Measurements from ENCODE around the gene LEP. TPM values are rescaled to one million over a fixed set of nuclear protein-coding genes. Genes with fewer than 3 reads are reported as not detected.

Gene LEP
- total RNA-seq, 1 donor from 2014 or later, result not detected

DNA sequence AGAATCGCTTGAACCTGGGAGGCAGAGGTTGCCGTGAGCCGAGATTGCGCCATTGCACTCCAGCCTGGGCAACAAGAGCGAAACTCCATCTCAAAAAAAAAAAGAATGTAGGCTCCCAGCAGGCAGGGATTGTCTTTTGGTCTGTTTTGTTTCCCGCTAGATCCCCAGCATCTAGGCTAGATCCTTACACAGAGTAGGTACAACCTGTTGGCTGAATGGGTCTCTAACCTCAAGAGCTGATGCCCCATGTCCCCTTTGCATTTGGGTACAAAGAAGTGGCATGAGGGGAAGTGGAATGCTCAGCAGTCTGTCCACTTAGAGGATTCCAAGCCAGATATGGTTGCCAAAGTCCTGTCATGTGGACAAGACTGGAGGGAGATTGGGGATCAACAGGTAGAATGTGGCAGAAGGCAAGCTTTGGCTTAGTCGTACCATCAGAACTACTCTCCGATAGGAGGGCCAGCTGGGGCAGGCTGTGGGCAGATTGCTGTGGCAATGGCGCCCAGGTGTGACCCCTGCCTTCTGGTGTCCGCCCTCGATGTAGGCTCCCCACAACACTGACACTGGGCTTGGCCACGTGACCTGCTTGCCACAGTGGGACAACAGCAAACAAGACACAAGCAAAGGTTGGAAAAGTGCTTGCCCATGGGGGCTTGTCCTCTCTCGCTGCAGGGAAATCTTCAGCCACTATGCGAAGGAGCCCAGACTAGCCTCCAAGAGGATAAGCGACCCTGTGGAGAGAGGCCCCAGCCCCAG, 21.4 kb downstream of the LEP start:
- Mint-ChIP-seq H3K4me3 (ENCODE audit: low read depth) (no peak overlapping the region), H3K27me3 (ENCODE audit: low read depth) (peaks cover 6% of the 10 kb centered on the region), H3K27ac (no peak overlapping the region), H3K9me3 (no peaks in the 10 kb centered on the region), H3K4me1 (ENCODE audit: low read depth) (no peaks in the 10 kb centered on the region), H3K36me3 (ENCODE audit: low read depth) (no peaks in the 10 kb centered on the region)
- DNase-seq (ENCODE audit: low spot score), result no peak
- intact Hi-C loops (cut with micrococcal nuclease), result no loop called here

DNA sequence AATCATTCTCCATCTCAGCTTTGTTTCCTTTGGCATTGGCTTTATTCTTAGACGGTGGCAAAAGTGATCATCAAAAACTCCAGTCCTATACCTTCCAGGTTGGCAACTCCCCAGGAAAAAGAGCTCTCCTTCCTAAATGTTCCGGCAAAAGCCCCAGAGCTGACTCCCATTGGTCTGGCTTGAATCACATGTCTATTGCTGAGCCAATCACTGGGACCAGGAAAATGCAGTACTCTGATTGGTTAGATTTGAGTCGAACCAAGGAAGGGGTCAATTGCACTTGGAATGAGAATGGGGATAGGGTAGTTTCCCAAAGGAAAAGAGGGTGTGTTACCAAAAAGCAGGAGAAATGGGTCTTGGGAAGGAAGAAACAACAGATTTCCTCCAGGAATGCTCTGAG, 22.3 kb downstream of the LEP start:
- no peaks in the 10 kb centered on the region for H3K9me3 Mint-ChIP-seq
- H3K27me3 Mint-ChIP-seq (ENCODE audit: low read depth), result peaks cover 4% of the 10 kb centered on the region
- DNase-seq (ENCODE audit: low spot score), result no peak
- no peak overlapping the region for H3K27ac Mint-ChIP-seq
- intact Hi-C loops (cut with micrococcal nuclease), result no loop called here
- no peaks in the 10 kb centered on the region for H3K36me3 Mint-ChIP-seq (ENCODE audit: low read depth)
- no peak overlapping the region for H3K4me3 Mint-ChIP-seq (ENCODE audit: low read depth)
- no peaks in the 10 kb centered on the region for H3K4me1 Mint-ChIP-seq (ENCODE audit: low read depth)

DNA sequence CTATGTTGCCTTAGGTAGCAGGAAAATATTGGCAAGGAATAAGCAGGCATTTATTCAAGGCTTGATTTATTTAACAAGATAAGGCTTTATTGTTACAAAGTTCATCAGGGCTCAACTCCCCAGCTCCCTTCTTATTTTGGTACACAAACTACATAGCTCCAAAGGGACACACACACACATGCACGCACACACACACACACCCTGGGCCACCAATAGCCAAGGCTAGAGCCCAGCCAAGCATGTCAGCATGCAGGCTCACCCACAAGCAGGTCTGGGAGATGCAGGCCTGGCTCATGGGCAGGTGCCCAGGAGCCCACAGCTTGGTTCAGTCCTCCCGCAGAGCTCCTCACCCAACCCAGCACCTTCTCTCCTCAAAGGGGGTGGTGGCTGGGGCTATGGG, 23.4 kb downstream of the LEP start:
- intact Hi-C loops (cut with micrococcal nuclease), result no loop called here
- no peak overlapping the region for H3K4me3 Mint-ChIP-seq (ENCODE audit: low read depth)
- H3K9me3 Mint-ChIP-seq, result no peaks in the 10 kb centered on the region
- H3K27me3 Mint-ChIP-seq (ENCODE audit: low read depth), result peaks cover 7% of the 10 kb centered on the region
- H3K36me3 Mint-ChIP-seq (ENCODE audit: low read depth), result no peaks in the 10 kb centered on the region
- DNase-seq (ENCODE audit: low spot score), result no peak
- H3K27ac Mint-ChIP-seq, result no peak overlapping the region
- no peaks in the 10 kb centered on the region for H3K4me1 Mint-ChIP-seq (ENCODE audit: low read depth)

DNA sequence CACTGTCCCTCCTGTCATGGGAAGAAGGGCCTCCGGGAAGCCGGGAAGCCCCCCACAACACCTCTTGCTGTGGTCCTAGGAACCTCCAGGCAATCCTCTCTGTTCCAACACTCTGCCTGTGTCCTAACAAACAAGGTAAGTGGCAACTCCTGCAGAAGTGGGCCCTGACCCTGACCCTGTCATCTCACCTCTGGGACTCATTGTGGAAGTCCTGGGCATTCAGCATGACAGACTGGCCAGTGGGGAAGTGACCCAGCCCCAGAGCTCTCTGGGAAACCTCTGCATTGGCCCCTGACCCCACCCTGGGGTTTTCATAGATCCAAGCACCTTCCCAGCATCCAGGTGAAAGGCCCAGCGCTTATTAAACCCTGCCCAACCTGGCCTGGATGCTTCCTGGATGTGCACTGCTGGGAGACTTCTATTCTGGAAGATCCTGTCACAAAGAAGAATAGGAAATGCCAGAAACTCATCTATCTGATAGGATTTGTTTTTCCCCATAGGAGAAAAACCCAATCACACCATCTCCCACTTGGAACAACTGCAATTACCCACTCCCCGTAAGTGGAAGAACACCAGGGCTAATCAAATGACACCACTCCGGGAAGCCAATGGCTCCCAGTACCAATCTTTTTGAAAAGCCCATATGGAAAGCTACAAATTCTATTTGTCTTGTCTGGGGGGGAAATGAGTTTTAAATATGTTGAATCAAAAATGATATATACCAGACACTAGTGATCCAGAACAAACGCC, 24.3 kb downstream of the LEP start:
- H3K36me3 Mint-ChIP-seq (ENCODE audit: low read depth), result no peaks in the 10 kb centered on the region
- intact Hi-C loops (cut with micrococcal nuclease), result no loop called here
- no peaks in the 10 kb centered on the region for H3K4me1 Mint-ChIP-seq (ENCODE audit: low read depth)
- no peak overlapping the region for H3K27ac Mint-ChIP-seq
- H3K27me3 Mint-ChIP-seq (ENCODE audit: low read depth), result peaks cover 12% of the 10 kb centered on the region
- no peaks in the 10 kb centered on the region for H3K9me3 Mint-ChIP-seq
- DNase-seq (ENCODE audit: low spot score), result no peak
- H3K4me3 Mint-ChIP-seq (ENCODE audit: low read depth), result no peak overlapping the region

DNA sequence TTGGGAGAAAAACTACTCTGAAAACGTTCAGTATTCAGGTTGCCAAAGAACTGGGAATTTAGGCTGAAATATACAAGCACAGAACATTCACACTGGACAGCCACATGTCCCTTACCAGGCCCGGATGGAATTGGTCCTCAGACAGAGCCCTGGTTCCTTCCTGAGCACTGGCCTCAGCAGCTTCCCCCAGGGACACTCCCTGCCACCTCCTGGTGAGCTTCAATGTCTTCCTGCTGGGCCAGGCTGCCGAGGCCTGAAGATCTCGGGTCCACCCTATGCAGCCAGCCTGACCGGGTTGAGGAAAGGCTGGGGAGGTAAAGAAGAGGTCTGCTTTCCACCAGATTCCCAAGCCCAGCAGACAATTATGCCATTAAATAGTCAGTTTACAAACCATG, 24.8 kb downstream of the LEP start:
- H3K4me3 Mint-ChIP-seq (ENCODE audit: low read depth), result no peak overlapping the region
- H3K27me3 Mint-ChIP-seq (ENCODE audit: low read depth), result peaks cover 13% of the 10 kb centered on the region
- no peaks in the 10 kb centered on the region for H3K36me3 Mint-ChIP-seq (ENCODE audit: low read depth)
- H3K9me3 Mint-ChIP-seq, result no peaks in the 10 kb centered on the region
- no peak overlapping the region for H3K27ac Mint-ChIP-seq
- H3K4me1 Mint-ChIP-seq (ENCODE audit: low read depth), result no peaks in the 10 kb centered on the region
- no peak for DNase-seq (ENCODE audit: low spot score)
- intact Hi-C loops (cut with micrococcal nuclease), result no loop called here

DNA sequence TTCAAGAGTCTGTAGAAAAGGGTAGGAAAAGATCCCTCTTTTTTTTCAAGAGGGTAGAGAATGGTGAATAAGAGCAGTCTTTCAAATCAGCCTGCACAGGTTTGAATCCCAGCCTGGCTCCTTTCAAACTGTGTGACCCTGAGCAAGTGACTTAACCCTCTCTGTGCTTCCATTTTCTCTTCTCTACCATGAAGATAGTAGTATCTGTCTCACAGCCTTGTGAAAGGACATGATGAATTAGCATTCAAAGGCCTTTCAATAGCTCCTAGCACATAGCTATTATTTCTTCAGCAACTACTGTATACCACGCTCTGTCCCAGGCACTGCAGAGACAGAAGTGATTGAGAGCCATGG, 25.4 kb downstream of the LEP start:
- Mint-ChIP-seq H3K27ac (no peak overlapping the region), H3K36me3 (ENCODE audit: low read depth) (no peaks in the 10 kb centered on the region), H3K4me3 (ENCODE audit: low read depth) (no peak overlapping the region), H3K27me3 (ENCODE audit: low read depth) (peaks cover 15% of the 10 kb centered on the region), H3K9me3 (no peaks in the 10 kb centered on the region), H3K4me1 (ENCODE audit: low read depth) (no peaks in the 10 kb centered on the region)
- intact Hi-C loops (cut with micrococcal nuclease), result no loop called here
- DNase-seq (ENCODE audit: low spot score), result no peak

DNA sequence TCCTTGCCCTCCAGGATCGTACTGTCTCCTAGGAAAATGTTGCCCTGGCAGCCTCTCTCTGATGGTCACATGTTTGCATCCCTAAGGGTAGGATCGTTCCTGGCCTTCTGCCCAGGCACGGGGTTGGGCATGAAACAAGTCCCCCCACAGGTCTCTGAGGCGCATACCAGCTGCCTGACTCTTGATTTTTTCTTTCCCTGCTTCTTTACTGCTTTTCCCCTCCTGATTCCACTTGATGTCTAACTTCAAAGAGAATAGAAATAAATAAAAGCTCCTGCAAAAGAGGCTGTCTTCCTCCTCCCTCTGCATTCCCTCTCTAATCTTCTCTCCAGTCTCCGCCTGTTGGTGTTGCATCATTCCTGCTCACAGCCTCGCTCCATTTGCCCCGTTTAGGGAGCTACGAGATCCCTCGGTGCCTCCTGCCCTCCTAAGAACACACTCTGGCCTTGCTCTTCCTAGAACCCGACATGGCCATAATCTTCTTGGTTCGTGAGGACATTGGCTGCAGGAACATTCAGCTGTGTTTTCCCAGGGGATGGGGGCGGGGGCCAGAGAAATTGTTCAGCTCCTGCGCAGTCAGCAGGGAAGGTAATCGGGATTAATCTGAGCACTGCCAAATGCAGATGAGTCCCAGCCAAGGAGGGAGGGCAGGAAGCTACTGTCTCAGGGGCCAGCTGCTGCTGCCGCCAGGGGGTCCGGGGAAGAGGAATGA, 26.0 kb downstream of the LEP start:
- no peak for DNase-seq (ENCODE audit: low spot score)
- Mint-ChIP-seq H3K4me3 (ENCODE audit: low read depth) (no peak overlapping the region), H3K4me1 (ENCODE audit: low read depth) (no peaks in the 10 kb centered on the region), H3K36me3 (ENCODE audit: low read depth) (no peaks in the 10 kb centered on the region), H3K27ac (no peak overlapping the region), H3K27me3 (ENCODE audit: low read depth) (peaks cover 15% of the 10 kb centered on the region), H3K9me3 (no peaks in the 10 kb centered on the region)
- intact Hi-C loops (cut with micrococcal nuclease), result no loop called here

DNA sequence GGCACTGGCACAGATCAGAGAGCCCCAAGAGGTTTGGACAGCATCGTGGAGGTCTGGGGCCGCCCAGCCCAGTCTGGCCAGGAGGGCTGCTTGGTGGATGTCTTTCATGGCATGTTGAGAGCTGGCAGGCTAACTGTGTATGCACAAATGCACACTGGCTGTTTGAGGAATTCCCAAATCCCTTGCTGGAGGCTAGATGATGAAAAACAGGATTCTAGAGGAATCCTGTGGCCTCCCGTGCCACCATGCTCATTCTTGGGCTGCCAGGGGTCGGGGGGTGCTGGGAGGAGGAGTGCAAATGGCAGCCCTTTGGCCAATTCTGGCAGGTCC, 26.5 kb downstream of the LEP start:
- no peak overlapping the region for H3K27ac Mint-ChIP-seq

DNA sequence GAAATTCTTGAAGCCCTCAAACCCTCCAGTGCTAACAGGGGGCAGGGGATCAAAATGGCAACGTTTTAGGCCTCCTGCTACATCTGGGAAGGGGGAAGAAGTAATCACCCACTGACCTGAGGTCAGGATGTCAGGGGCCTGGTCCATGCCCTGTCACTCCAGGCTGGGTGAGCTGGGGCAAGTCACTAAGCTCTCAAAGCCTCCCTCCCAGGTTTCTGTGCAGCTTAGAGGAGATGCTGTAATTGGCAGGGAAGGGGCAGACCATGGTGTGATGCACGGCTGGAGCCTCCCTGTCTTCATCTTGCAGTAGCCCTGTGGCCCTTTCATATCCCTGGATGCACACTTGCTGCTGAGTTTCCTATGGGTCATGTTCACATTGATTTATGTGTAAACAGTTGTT, 27.2 kb downstream of the LEP start:
- Mint-ChIP-seq H3K36me3 (ENCODE audit: low read depth) (no peaks in the 10 kb centered on the region), H3K4me1 (ENCODE audit: low read depth) (no peaks in the 10 kb centered on the region), H3K4me3 (ENCODE audit: low read depth) (no peak overlapping the region), H3K27me3 (ENCODE audit: low read depth) (peaks cover 23% of the 10 kb centered on the region), H3K9me3 (no peaks in the 10 kb centered on the region), H3K27ac (no peak overlapping the region)
- intact Hi-C loops (cut with micrococcal nuclease), result no loop called here
- no peak for DNase-seq (ENCODE audit: low spot score)

More for the DNA sequence above, 26.5 kb downstream of the LEP start:
- no peaks in the 10 kb centered on the region for H3K9me3 Mint-ChIP-seq
- no peaks in the 10 kb centered on the region for H3K36me3 Mint-ChIP-seq (ENCODE audit: low read depth)
- H3K4me1 Mint-ChIP-seq (ENCODE audit: low read depth), result no peaks in the 10 kb centered on the region
- intact Hi-C loops (cut with micrococcal nuclease), result no loop called here
- DNase-seq (ENCODE audit: low spot score), result no peak
- H3K4me3 Mint-ChIP-seq (ENCODE audit: low read depth), result no peak overlapping the region
- H3K27me3 Mint-ChIP-seq (ENCODE audit: low read depth), result peaks cover 18% of the 10 kb centered on the region

DNA sequence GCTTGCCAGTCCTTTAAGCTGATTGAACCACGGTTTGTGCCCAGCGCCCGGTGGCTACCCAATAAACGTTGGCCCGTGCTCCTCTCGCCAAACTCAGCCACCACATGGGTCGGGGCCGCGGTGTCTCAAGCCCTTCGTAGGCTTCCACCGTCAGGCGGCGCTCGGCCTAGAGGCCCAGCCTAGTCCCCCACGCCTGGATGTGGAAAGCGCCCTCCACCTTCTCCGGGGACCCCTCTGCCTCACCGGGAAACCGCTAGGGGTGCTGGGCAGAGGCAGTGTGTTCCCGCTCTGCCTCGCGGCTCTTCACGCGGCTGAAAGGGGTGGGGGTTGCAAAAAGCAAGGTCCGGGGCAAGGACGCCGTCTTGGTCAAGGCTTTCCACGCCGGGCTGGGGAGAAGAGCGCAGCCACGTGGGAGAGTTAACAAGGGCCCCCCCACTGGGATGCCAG, 29.8 kb downstream of the LEP start:
- no peak overlapping the region for H3K27ac Mint-ChIP-seq
- no peaks in the 10 kb centered on the region for H3K4me1 Mint-ChIP-seq (ENCODE audit: low read depth)
- H3K4me3 Mint-ChIP-seq (ENCODE audit: low read depth), result no peak overlapping the region
- no peaks in the 10 kb centered on the region for H3K9me3 Mint-ChIP-seq
- peaks cover 23% of the 10 kb centered on the region for H3K27me3 Mint-ChIP-seq (ENCODE audit: low read depth)
- H3K36me3 Mint-ChIP-seq (ENCODE audit: low read depth), result no peaks in the 10 kb centered on the region
- intact Hi-C loops (cut with micrococcal nuclease), result no loop called here
- no peak for DNase-seq (ENCODE audit: low spot score)

DNA sequence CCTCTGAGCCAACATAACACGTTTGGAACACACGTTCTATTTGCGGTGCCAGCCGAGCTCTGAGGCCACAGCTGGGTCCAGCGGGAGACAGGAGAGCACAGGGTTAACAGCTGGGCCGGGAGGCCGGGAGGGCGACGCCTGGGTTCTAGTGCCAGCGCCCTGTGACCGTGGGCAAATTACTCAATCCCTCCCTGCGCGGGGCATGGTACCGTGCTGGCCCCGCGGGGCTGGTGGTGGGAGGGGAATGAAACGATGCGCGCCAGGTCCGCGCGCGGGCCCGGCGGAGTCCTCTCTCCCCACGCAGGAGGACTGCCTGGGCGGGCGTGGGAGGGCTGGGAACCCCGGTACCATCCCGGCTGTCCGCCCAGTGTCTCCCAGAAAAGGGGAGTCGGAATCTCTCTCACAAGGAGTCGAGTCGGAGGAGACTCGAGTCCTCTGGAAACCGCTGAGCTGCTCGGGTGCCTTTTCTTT, 30.4 kb downstream of the LEP start:
- Mint-ChIP-seq H3K27me3 (ENCODE audit: low read depth) (peaks cover 23% of the 10 kb centered on the region), H3K27ac (no peak overlapping the region), H3K9me3 (no peaks in the 10 kb centered on the region), H3K4me1 (ENCODE audit: low read depth) (no peaks in the 10 kb centered on the region), H3K4me3 (ENCODE audit: low read depth) (no peak overlapping the region), H3K36me3 (ENCODE audit: low read depth) (no peaks in the 10 kb centered on the region)
- intact Hi-C loops (cut with micrococcal nuclease), result no loop called here
- DNase-seq (ENCODE audit: low spot score), result no peak

DNA sequence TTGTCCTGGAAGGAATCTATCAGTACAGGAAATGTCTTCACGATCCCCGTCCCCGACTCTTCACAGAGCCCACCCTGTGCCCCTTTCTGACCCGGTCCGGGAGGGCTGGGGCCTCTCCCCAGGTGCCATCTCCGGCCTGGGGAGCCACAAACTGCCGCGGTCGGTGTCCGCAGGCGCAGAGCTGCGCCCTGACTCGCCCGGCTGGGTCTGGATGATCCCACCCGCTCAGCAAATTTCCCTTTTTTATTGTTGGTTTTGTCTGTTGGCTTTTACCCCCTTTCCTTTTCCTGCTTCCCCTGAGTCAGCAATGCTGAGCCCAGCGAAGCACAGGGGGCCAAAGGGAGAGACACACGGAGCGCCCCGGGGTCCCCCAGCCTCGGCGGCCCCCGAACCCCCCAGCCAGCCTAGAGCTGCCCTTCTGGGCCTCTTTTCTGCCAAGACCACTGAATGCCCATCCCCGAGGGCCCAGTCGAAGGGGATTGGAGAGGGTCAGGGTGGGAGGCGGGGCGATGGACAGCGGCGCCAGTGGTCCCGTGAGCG, 30.9 kb downstream of the LEP start:
- Mint-ChIP-seq H3K36me3 (ENCODE audit: low read depth) (no peaks in the 10 kb centered on the region), H3K9me3 (no peaks in the 10 kb centered on the region), H3K4me1 (ENCODE audit: low read depth) (no peaks in the 10 kb centered on the region), H3K4me3 (ENCODE audit: low read depth) (no peak overlapping the region), H3K27me3 (ENCODE audit: low read depth) (peaks cover 23% of the 10 kb centered on the region), H3K27ac (no peak overlapping the region)
- intact Hi-C loops (cut with micrococcal nuclease), result no loop called here
- no peak for DNase-seq (ENCODE audit: low spot score)

Measured in activated T-helper 2 cell treated with anti-CD3 and anti-CD28 coated beads, Interferon-gamma antibody, Interleukin-2, Interleukin-4, amounts not matched to agents 10 μg/mL and 5 μg/mL and 100 μg/mL, durations not matched to agents 14 hours and 24 hours and 36 hours (primary cell).